ENCODE data around the gene JADE2. TPM values are rescaled to one million over a fixed set of nuclear protein-coding genes. Genes with fewer than 3 reads are reported as not detected.

Gene JADE2
- total and polyA plus RNA-seq, 2 experiments from 2014 or later = 16.2 to 40.8 TPM

DNA sequence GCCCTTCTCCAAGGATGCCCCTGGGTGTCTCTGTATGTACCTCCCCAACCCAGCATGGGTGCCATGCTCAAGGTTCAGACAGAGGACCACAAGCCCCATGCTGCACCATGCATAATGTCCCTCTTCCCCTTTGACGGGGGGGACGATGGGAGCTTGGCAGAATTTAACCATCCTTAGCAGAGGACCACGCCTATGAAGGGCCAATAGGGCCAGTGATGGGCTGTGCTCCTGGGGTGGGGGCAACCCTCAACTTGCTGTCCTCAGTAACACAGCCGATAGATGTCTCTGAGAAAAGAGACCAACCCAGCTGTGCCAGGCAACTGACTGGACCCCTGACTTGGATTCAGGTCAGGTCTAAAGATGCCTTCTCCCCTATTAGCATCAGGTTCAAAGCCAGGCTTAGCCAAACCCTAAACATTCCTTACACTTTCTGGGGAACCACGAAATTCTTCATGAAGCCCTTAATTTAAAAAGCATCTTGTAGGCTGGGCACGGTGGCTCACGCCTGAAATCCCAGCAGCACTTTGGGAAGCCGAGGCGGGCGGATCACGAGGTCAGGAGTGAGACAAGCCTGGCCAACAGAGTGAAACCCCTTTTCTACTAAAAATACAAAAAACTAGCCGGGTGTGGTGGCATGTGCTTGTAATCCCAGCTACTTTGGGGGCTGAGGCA is 20.7 kb upstream of the JADE2 start:
- no peak for DNase-seq (ENCODE audit: low spot score)
- Histone ChIP-seq H3K36me3 (ENCODE audit: insufficient read depth) (no peaks in the 10 kb centered on the region), H2AFZ (no peak overlapping the region), H3K79me2 (replicated peaks; ENCODE audit: insufficient read depth) (no peaks in the 10 kb centered on the region), H3K27me3 (ENCODE audit: insufficient read depth) (no peaks in the 10 kb centered on the region), H3K9me2 (ENCODE audit: insufficient read depth) (no peaks in the 10 kb centered on the region), H3K4me2 (no peak overlapping the region), H4K20me1 (replicated peaks; ENCODE audit: insufficient read depth) (no peaks in the 10 kb centered on the region), H3K4me3 (no peak overlapping the region), H3F3A (replicated peaks; ENCODE audit: low read depth) (0 out of 2 replicates have a peak, but pooled peaks cover 2% of the 10 kb centered on the region), H3K27ac (ENCODE audit: low read depth) (no peak overlapping the region), H3K4me1 (ENCODE audit: insufficient read depth) (peaks cover 34% of the 10 kb centered on the region)
- H3K27me3 Mint-ChIP-seq (ENCODE audit: insufficient read depth, low read depth, poor library complexity) = peaks cover 16% of the 10 kb centered on the region
- H3K4me3 Mint-ChIP-seq = no peak overlapping the region
- no peak overlapping the region for H3K27ac Mint-ChIP-seq
- ATAC-seq = no peak
- no peaks in the 10 kb centered on the region for H3K36me3 Mint-ChIP-seq (ENCODE audit: low read depth)
- TF ChIP-seq ZNF331 (CRISPR knock-in tag; IDR thresholded peaks at IDR 0.05; ENCODE audit: low read depth) (no peak), POLR2AphosphoS5 (IDR thresholded peaks at IDR 0.05; ENCODE audit: low read depth) (no peak), EZH2phosphoT487 (IDR thresholded peaks at IDR 0.05; ENCODE audit: unreplicated experiment) (no peak), JUNB (IDR thresholded peaks at IDR 0.05; ENCODE audit: unreplicated experiment) (no peak), CREB1 (CRISPR knock-in tag; IDR thresholded peaks at IDR 0.05; ENCODE audit: low read depth) (no peak), STAT1 (IDR thresholded peaks at IDR 0.05; ENCODE audit: unreplicated experiment) (no peak), ZNF114 (CRISPR knock-in tag; IDR thresholded peaks at IDR 0.05) (no peak), EZH2 (IDR thresholded peaks at IDR 0.05; ENCODE audit: low read depth, unreplicated experiment) (no peak), NANOG (IDR thresholded peaks at IDR 0.05; ENCODE audit: borderline replicate concordance) (no peak)
- TF ChIP-seq, protein P1, sequence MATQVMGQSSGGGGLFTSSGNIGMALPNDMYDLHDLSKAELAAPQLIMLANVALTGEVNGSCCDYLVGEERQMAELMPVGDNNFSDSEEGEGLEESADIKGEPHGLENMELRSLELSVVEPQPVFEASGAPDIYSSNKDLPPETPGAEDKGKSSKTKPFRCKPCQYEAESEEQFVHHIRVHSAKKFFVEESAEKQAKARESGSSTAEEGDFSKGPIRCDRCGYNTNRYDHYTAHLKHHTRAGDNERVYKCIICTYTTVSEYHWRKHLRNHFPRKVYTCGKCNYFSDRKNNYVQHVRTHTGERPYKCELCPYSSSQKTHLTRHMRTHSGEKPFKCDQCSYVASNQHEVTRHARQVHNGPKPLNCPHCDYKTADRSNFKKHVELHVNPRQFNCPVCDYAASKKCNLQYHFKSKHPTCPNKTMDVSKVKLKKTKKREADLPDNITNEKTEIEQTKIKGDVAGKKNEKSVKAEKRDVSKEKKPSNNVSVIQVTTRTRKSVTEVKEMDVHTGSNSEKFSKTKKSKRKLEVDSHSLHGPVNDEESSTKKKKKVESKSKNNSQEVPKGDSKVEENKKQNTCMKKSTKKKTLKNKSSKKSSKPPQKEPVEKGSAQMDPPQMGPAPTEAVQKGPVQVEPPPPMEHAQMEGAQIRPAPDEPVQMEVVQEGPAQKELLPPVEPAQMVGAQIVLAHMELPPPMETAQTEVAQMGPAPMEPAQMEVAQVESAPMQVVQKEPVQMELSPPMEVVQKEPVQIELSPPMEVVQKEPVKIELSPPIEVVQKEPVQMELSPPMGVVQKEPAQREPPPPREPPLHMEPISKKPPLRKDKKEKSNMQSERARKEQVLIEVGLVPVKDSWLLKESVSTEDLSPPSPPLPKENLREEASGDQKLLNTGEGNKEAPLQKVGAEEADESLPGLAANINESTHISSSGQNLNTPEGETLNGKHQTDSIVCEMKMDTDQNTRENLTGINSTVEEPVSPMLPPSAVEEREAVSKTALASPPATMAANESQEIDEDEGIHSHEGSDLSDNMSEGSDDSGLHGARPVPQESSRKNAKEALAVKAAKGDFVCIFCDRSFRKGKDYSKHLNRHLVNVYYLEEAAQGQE (IDR thresholded peaks at IDR 0.05; ENCODE audit: unreplicated experiment) = no peak
- TF ChIP-seq, protein P2, sequence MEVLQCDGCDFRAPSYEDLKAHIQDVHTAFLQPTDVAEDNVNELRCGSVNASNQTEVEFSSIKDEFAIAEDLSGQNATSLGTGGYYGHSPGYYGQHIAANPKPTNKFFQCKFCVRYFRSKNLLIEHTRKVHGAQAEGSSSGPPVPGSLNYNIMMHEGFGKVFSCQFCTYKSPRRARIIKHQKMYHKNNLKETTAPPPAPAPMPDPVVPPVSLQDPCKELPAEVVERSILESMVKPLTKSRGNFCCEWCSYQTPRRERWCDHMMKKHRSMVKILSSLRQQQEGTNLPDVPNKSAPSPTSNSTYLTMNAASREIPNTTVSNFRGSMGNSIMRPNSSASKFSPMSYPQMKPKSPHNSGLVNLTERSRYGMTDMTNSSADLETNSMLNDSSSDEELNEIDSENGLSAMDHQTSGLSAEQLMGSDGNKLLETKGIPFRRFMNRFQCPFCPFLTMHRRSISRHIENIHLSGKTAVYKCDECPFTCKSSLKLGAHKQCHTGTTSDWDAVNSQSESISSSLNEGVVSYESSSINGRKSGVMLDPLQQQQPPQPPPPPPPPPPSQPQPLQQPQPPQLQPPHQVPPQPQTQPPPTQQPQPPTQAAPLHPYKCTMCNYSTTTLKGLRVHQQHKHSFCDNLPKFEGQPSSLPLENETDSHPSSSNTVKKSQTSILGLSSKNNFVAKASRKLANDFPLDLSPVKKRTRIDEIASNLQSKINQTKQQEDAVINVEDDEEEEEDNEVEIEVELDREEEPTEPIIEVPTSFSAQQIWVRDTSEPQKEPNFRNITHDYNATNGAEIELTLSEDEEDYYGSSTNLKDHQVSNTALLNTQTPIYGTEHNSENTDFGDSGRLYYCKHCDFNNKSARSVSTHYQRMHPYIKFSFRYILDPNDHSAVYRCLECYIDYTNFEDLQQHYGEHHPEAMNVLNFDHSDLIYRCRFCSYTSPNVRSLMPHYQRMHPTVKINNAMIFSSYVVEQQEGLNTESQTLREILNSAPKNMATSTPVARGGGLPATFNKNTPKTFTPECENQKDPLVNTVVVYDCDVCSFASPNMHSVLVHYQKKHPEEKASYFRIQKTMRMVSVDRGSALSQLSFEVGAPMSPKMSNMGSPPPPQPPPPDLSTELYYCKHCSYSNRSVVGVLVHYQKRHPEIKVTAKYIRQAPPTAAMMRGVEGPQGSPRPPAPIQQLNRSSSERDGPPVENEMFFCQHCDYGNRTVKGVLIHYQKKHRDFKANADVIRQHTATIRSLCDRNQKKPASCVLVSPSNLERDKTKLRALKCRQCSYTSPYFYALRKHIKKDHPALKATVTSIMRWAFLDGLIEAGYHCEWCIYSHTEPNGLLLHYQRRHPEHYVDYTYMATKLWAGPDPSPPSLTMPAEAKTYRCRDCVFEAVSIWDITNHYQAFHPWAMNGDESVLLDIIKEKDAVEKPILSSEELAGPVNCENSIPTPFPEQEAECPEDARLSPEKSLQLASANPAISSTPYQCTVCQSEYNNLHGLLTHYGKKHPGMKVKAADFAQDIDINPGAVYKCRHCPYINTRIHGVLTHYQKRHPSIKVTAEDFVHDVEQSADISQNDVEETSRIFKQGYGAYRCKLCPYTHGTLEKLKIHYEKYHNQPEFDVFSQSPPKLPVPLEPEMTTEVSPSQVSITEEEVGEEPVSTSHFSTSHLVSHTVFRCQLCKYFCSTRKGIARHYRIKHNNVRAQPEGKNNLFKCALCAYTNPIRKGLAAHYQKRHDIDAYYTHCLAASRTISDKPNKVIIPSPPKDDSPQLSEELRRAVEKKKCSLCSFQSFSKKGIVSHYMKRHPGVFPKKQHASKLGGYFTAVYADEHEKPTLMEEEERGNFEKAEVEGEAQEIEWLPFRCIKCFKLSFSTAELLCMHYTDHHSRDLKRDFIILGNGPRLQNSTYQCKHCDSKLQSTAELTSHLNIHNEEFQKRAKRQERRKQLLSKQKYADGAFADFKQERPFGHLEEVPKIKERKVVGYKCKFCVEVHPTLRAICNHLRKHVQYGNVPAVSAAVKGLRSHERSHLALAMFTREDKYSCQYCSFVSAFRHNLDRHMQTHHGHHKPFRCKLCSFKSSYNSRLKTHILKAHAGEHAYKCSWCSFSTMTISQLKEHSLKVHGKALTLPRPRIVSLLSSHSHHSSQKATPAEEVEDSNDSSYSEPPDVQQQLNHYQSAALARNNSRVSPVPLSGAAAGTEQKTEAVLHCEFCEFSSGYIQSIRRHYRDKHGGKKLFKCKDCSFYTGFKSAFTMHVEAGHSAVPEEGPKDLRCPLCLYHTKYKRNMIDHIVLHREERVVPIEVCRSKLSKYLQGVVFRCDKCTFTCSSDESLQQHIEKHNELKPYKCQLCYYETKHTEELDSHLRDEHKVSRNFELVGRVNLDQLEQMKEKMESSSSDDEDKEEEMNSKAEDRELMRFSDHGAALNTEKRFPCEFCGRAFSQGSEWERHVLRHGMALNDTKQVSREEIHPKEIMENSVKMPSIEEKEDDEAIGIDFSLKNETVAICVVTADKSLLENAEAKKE (CRISPR knock-in tag; IDR thresholded peaks at IDR 0.05) = no peak
- TF ChIP-seq, protein P3, sequence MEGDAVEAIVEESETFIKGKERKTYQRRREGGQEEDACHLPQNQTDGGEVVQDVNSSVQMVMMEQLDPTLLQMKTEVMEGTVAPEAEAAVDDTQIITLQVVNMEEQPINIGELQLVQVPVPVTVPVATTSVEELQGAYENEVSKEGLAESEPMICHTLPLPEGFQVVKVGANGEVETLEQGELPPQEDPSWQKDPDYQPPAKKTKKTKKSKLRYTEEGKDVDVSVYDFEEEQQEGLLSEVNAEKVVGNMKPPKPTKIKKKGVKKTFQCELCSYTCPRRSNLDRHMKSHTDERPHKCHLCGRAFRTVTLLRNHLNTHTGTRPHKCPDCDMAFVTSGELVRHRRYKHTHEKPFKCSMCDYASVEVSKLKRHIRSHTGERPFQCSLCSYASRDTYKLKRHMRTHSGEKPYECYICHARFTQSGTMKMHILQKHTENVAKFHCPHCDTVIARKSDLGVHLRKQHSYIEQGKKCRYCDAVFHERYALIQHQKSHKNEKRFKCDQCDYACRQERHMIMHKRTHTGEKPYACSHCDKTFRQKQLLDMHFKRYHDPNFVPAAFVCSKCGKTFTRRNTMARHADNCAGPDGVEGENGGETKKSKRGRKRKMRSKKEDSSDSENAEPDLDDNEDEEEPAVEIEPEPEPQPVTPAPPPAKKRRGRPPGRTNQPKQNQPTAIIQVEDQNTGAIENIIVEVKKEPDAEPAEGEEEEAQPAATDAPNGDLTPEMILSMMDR (conservative IDR thresholded peaks at IDR 0.05; ENCODE audit: low read depth in 2 of 2) = no peak
- TF ChIP-seq, protein P4, sequence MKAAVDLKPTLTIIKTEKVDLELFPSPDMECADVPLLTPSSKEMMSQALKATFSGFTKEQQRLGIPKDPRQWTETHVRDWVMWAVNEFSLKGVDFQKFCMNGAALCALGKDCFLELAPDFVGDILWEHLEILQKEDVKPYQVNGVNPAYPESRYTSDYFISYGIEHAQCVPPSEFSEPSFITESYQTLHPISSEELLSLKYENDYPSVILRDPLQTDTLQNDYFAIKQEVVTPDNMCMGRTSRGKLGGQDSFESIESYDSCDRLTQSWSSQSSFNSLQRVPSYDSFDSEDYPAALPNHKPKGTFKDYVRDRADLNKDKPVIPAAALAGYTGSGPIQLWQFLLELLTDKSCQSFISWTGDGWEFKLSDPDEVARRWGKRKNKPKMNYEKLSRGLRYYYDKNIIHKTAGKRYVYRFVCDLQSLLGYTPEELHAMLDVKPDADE (IDR thresholded peaks at IDR 0.05) = no peak
- H3K4me1 Mint-ChIP-seq = peaks cover 29% of the 10 kb centered on the region
- no peaks in the 10 kb centered on the region for H3K9me3 Mint-ChIP-seq

Data from GM23338 (cell line).